NB4 (cell line): ENCODE measurements around the gene DDX49.

Source experiments
- CTCF ChIP-seq: IDR thresholded peaks from one replicate; pipeline ENCODE4 v1.5.1; 2012; ENCODE audit warnings: low read depth, low read length
- MAX ChIP-seq: IDR thresholded peaks from 2 replicates; pipeline ENCODE4 v1.6.1; 2011; ENCODE audit warnings: low read depth, low read length
- POLR2A ChIP-seq: IDR thresholded peaks from 2 replicates; pipeline ENCODE4 v1.6.1; 2011; ENCODE audit warnings: mild to moderate bottlenecking; ENCODE audit not compliant: insufficient read length; ENCODE audit errors: extremely low read depth

- TF ChIP-seq CTCF, result no peak
- TF ChIP-seq MAX, result no peak
- no peak for TF ChIP-seq POLR2A
Measured at GRCh38 chr19:18932216-18932841, 12.8 kb downstream of the DDX49 start.
